PC-9 (cell line): ENCODE data around the gene HPN. TPM values are rescaled to one million over a fixed set of nuclear protein-coding genes. Genes with fewer than 3 reads are reported as not detected.

Experiments
- BruUV-seq: library from RNA; stranded (reverse); fragments of 400-500 nt; replicated peaks from 2 replicates; lab custom pipeline; 2021; lab: Mats Ljungman, UMichigan
- CTCF ChIA-PET: fragments of 300-600 bp; sonication (Branson Sonifier 250); formaldehyde crosslinking; loops from one replicate; lab custom pipeline; 2022; ENCODE audit warnings: antibody characterized with exemption; lab: Charles Lee
- POLR2A ChIA-PET: fragments of 300-600 bp; sonication (Branson Sonifier 250); formaldehyde crosslinking; loops from one replicate; lab custom pipeline; 2022; ENCODE audit warnings: antibody characterized with exemption; ENCODE audit not compliant: unreplicated experiment; lab: Charles Lee
- DNase-seq, 2 experiments: peaks; one replicate each; pipeline versions ENCODE4 v3.0.0 to v3.0.0-alpha.2; 2015 to 2022; ENCODE audit warnings: mixed read lengths in 1 of 2
- H2AFZ ChIP-seq: fragments of 200-600 bp; sonication (generic); 2 replicates; pipeline ENCODE4 v1.8.1; 2017; ENCODE audit warnings: antibody characterized with exemption
- H3F3A ChIP-seq: fragments of 200-600 bp; sonication (generic); 2 replicates; pipeline ENCODE4 v1.8.1; 2017; ENCODE audit warnings: antibody characterized with exemption, mild to moderate bottlenecking, low read depth; ENCODE audit not compliant: insufficient read depth
- H3K27ac ChIP-seq: fragments of 200-600 bp; sonication (generic); 2 replicates; pipeline ENCODE4 v1.6.1; 2016; ENCODE audit warnings: mixed run types
- H3K27me3 ChIP-seq: fragments of 200-600 bp; sonication (generic); 2 replicates; pipeline ENCODE4 v1.6.1; 2016; ENCODE audit warnings: low read depth, mixed run types; ENCODE audit not compliant: insufficient read depth
- H3K36me3 ChIP-seq: fragments of 200-600 bp; sonication (generic); 2 replicates; pipeline ENCODE4 v1.6.1; 2016; ENCODE audit warnings: low read depth, mixed run types
- H3K4me1 ChIP-seq: fragments of 200-600 bp; sonication (generic); replicated peaks from 2 replicates; pipeline ENCODE4 v1.6.1; 2016; ENCODE audit warnings: mixed run types; ENCODE audit not compliant: insufficient read depth
- H3K4me2 ChIP-seq: fragments of 200-600 bp; sonication (generic); 2 replicates; pipeline ENCODE4 v1.6.1; 2017; ENCODE audit warnings: mixed run types
- H3K4me3 ChIP-seq: fragments of 200-600 bp; sonication (generic); 2 replicates; pipeline ENCODE4 v1.6.1; 2016; ENCODE audit warnings: mixed run types
- H3K79me2 ChIP-seq: fragments of 200-600 bp; sonication (generic); 2 replicates; pipeline ENCODE4 v1.6.1; 2017; ENCODE audit warnings: low read depth, mixed run types
- H3K9me2 ChIP-seq: fragments of 200-600 bp; sonication (generic); 2 replicates; pipeline ENCODE4 v1.8.1; 2017; ENCODE audit warnings: mild to moderate bottlenecking; ENCODE audit not compliant: insufficient read depth
- H3K9me3 ChIP-seq: fragments of 200-600 bp; sonication (generic); 2 replicates; pipeline ENCODE4 v1.8.1; 2016; ENCODE audit warnings: low read depth; ENCODE audit not compliant: insufficient read depth
- H4K20me1 ChIP-seq: fragments of 200-600 bp; sonication (generic); 2 replicates; pipeline ENCODE4 v1.8.1; 2017; ENCODE audit not compliant: insufficient read depth
- EZH2 ChIP-seq: fragments of 200-600 bp; sonication (generic); IDR thresholded peaks from 2 replicates; pipeline ENCODE4 v1.8.0; 2017; ENCODE audit warnings: antibody characterized with exemption, low read depth
- intact Hi-C: fragments of 100-400 bp; cut with micrococcal nuclease; formaldehyde crosslinking; loops from one replicate; pipeline ENCODE4 v1.10.0; 2022; ENCODE audit not compliant: unreplicated experiment
- total RNA-seq: library from RNA; stranded (reverse); gene quantifications from 2 replicates; pipeline ENCODE4 v1.2.3, GENCODE V29; 2021
- TF ChIP-seq, protein P1 (sequence below): fragments of 200-600 bp; sonication (generic); conservative IDR thresholded peaks from 2 replicates; pipeline ENCODE4 v1.6.1; 2017; ENCODE audit warnings: mixed run types, antibody characterized with exemption, mild to moderate bottlenecking, moderate library complexity

Gene HPN
- total RNA-seq, 1 experiment from 2014 or later: 12.3 TPM

DNA sequence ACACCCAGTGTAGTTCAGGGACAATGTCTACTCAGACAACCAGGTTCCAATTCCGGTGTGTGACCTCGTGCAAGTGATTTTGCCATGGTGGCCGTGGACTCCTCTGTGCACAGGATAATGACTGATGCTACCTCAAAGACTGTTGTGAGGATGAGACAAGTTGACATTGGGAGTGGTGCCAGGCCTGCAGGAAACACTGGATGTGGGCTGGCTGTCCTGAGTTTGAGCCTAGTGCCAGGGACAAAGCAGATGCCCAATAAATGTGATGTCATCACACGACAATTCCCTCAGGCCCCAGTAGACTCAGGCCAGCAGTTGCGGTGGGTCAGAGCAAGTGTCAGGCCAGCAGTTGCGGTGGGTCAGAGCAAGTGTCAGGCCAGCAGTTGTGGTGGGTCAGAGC is 17.4 kb upstream of the HPN start:
- DNase-seq: no peak
- TF ChIP-seq, protein P1, sequence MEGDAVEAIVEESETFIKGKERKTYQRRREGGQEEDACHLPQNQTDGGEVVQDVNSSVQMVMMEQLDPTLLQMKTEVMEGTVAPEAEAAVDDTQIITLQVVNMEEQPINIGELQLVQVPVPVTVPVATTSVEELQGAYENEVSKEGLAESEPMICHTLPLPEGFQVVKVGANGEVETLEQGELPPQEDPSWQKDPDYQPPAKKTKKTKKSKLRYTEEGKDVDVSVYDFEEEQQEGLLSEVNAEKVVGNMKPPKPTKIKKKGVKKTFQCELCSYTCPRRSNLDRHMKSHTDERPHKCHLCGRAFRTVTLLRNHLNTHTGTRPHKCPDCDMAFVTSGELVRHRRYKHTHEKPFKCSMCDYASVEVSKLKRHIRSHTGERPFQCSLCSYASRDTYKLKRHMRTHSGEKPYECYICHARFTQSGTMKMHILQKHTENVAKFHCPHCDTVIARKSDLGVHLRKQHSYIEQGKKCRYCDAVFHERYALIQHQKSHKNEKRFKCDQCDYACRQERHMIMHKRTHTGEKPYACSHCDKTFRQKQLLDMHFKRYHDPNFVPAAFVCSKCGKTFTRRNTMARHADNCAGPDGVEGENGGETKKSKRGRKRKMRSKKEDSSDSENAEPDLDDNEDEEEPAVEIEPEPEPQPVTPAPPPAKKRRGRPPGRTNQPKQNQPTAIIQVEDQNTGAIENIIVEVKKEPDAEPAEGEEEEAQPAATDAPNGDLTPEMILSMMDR: no peak
- TF ChIP-seq EZH2: no peak
- no peak overlapping the region for H2AFZ ChIP-seq
- H3K27me3 ChIP-seq: no peaks in the 10 kb centered on the region
- no peak overlapping the region for H3K4me2 ChIP-seq
- H3K4me1 ChIP-seq: no peaks in the 10 kb centered on the region
- H3K9me2 ChIP-seq: no peaks in the 10 kb centered on the region
- no peaks in the 10 kb centered on the region for H3K79me2 ChIP-seq
- POLR2A ChIA-PET: no interaction called here
- no peaks in the 10 kb centered on the region for H3K9me3 ChIP-seq
- intact Hi-C loops: no loop called here
- BruUV-seq: no TSS peak
- no peaks in the 10 kb centered on the region for H3K36me3 ChIP-seq
- CTCF ChIA-PET: no interaction called here
- H3K27ac ChIP-seq: no peak overlapping the region
- no peaks in the 10 kb centered on the region for H4K20me1 ChIP-seq
- H3F3A ChIP-seq: peaks cover 13% of the 10 kb centered on the region; the same call in 1 of the 2 replicates
- no peak overlapping the region for H3K4me3 ChIP-seq

- H2AFZ ChIP-seq: no peak overlapping the region
- H3K79me2 ChIP-seq: no peaks in the 10 kb centered on the region
- H3K4me1 ChIP-seq: peaks cover 6% of the 10 kb centered on the region; the same call in 1 of the 2 replicates
- H3F3A ChIP-seq: peaks cover 17% of the 10 kb centered on the region; the same call in 1 of the 2 replicates
- no peak overlapping the region for H3K4me3 ChIP-seq
- DNase-seq: no peak
- no peaks in the 10 kb centered on the region for H3K9me3 ChIP-seq
- H3K36me3 ChIP-seq: no peaks in the 10 kb centered on the region
- CTCF ChIA-PET: no interaction called here
- no TSS peak for BruUV-seq
- no peak overlapping the region for H3K4me2 ChIP-seq
- no peaks in the 10 kb centered on the region for H4K20me1 ChIP-seq
- intact Hi-C loops: no loop called here
- H3K27me3 ChIP-seq: peaks cover under 1% of the 10 kb centered on the region; the same call in 1 of the 2 replicates
- TF ChIP-seq, protein P1: no peak
- TF ChIP-seq EZH2: no peak
- H3K9me2 ChIP-seq: no peaks in the 10 kb centered on the region
- no peak overlapping the region for H3K27ac ChIP-seq
- POLR2A ChIA-PET: no interaction called here
Measured at GRCh38 chr19:35025969-35026368, 15.6 kb upstream of the HPN start.

GRCh38 chr19:35026418-35026817 is 15.1 kb upstream of the HPN start:
- H3K27me3 ChIP-seq: peaks cover 5% of the 10 kb centered on the region
- no peaks in the 10 kb centered on the region for H3K79me2 ChIP-seq
- peaks cover 11% of the 10 kb centered on the region; the same call in 1 of the 2 replicates for H3K4me1 ChIP-seq
- H3K27ac ChIP-seq: no peak overlapping the region
- intact Hi-C loops: no loop called here
- no TSS peak for BruUV-seq
- no peaks in the 10 kb centered on the region for H4K20me1 ChIP-seq
- H2AFZ ChIP-seq: no peak overlapping the region
- DNase-seq: no peak
- peaks cover 20% of the 10 kb centered on the region for H3F3A ChIP-seq
- H3K36me3 ChIP-seq: no peaks in the 10 kb centered on the region
- no peaks in the 10 kb centered on the region for H3K9me2 ChIP-seq
- TF ChIP-seq, protein P1: no peak
- TF ChIP-seq EZH2: no peak
- POLR2A ChIA-PET: interaction anchor here (0.6 kb wide), 1 partner anchor 689 kb away, joined by 4 read pairs; no protein-coding TSS in a partner anchor
- CTCF ChIA-PET: no interaction called here
- no peak overlapping the region for H3K4me3 ChIP-seq
- H3K9me3 ChIP-seq: no peaks in the 10 kb centered on the region
- H3K4me2 ChIP-seq: no peak overlapping the region
